ENCODE data around the gene SLC6A20. TPM values are rescaled to one million over a fixed set of nuclear protein-coding genes. Genes with fewer than 3 reads are reported as not detected.

The SLC6A20 gene
- total RNA-seq, 2 experiments from 2014 or later: not detected

DNA sequence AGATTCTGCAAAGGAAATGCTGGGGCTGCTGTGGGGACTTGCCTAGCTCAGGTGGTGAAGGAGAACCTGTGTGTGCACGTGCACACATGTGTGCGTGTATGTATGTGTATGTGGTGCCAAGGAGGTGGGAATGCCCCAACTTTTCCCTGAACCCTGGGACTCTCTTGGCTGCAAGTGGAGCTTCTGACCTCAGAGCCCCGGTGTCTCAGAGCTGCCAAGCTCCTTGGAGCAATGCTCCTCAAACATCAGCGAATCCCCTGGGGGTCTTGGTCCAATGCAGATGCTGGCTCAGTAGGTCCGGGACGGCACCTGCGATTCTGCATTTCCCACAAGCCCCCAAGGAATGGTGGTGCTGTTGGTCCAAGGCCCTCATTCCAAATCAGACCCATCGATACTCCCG is 5.8 kb upstream of the SLC6A20 start:
- H3K27me3 Mint-ChIP-seq: peaks cover 22% of the 10 kb centered on the region
- H3K4me1 Mint-ChIP-seq (ENCODE audit: low read depth): peaks cover 6% of the 10 kb centered on the region
- H3K36me3 Mint-ChIP-seq (ENCODE audit: low read depth): no peaks in the 10 kb centered on the region
- ChIA-PET POLR2A (interaction anchor here (0.6 kb wide), 1 partner anchor 112 kb away, joined by 3 read pairs; no protein-coding TSS in a partner anchor), CTCF (interaction anchor here (0.9 kb wide), 1 partner anchor 291 kb away, joined by 3 read pairs; no protein-coding TSS in a partner anchor)
- DNase-seq: no peak
- H3K27ac Mint-ChIP-seq: no peak overlapping the region
- ATAC-seq: no peak
- intact Hi-C loops (cut with micrococcal nuclease): no loop called here
- TF ChIP-seq, protein P1, sequence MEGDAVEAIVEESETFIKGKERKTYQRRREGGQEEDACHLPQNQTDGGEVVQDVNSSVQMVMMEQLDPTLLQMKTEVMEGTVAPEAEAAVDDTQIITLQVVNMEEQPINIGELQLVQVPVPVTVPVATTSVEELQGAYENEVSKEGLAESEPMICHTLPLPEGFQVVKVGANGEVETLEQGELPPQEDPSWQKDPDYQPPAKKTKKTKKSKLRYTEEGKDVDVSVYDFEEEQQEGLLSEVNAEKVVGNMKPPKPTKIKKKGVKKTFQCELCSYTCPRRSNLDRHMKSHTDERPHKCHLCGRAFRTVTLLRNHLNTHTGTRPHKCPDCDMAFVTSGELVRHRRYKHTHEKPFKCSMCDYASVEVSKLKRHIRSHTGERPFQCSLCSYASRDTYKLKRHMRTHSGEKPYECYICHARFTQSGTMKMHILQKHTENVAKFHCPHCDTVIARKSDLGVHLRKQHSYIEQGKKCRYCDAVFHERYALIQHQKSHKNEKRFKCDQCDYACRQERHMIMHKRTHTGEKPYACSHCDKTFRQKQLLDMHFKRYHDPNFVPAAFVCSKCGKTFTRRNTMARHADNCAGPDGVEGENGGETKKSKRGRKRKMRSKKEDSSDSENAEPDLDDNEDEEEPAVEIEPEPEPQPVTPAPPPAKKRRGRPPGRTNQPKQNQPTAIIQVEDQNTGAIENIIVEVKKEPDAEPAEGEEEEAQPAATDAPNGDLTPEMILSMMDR (IDR thresholded peaks at IDR 0.05): no peak
- no peak overlapping the region for H3K4me3 Mint-ChIP-seq
- no peaks in the 10 kb centered on the region for H3K9me3 Mint-ChIP-seq

DNA sequence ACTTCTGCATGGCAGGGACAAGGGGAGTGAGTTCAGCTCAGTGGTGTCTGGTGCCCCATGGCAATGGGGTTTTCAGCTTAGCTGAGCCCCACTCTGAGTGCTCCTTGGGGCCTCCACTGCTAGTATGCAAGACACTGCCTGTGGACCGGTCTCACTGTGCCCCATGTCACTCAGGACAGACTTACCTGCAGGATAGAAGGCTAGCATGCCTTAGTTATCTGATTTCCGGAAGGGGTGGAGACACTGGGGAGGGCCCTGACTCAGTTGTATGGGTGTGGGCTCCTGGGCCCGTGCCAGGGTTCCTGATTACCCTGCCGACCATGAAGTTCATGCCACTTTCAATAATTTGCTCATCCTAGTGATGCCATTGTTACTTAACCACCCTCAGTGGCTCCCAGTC is 4.3 kb upstream of the SLC6A20 start:
- no peak for DNase-seq
- no peaks in the 10 kb centered on the region for H3K4me1 Mint-ChIP-seq (ENCODE audit: low read depth)
- no peaks in the 10 kb centered on the region for H3K9me3 Mint-ChIP-seq
- no peak for ATAC-seq
- CTCF ChIA-PET: interaction anchor here (1.3 to 1.6 kb wide), 4 partner anchors 10 to 129 kb away, joined by 3 read pairs; no protein-coding TSS in a partner anchor
- POLR2A ChIA-PET: interaction anchor here (0.6 to 0.9 kb wide), 2 partner anchors 53 to 785 kb away, joined by 3 read pairs; no protein-coding TSS in a partner anchor
- H3K27ac Mint-ChIP-seq: no peak overlapping the region
- intact Hi-C loops (cut with micrococcal nuclease): no loop called here
- TF ChIP-seq, protein P1 (IDR thresholded peaks at IDR 0.05): no peak
- no peaks in the 10 kb centered on the region for H3K36me3 Mint-ChIP-seq (ENCODE audit: low read depth)
- no peak overlapping the region for H3K4me3 Mint-ChIP-seq
- peaks cover 31% of the 10 kb centered on the region for H3K27me3 Mint-ChIP-seq

DNA sequence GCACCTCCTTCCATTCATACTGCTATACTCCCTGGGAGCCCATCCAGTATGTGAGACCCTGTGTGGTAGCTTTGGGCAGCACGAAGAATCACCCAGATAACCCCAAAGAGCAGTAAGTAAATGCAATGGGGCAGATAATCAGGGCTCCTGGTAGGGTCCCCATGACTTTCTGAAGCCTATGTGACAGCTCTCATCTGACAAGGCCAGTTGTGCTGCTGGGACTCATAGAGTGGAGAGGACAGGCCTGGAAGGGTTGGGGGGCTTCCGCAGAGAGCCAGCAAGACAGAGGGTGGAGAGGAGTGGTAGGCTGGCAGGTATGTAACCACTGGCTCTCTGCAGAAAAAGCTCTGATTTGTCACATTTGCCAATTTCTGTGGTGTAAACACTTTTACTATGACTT is 3.2 kb upstream of the SLC6A20 start:
- Mint-ChIP-seq H3K27me3 (peaks cover 40% of the 10 kb centered on the region), H3K36me3 (ENCODE audit: low read depth) (no peaks in the 10 kb centered on the region), H3K9me3 (no peaks in the 10 kb centered on the region), H3K4me1 (ENCODE audit: low read depth) (peaks cover 3% of the 10 kb centered on the region), H3K27ac (no peak overlapping the region), H3K4me3 (no peak overlapping the region)
- CTCF ChIA-PET: interaction anchor here (1.4 to 1.6 kb wide), 3 partner anchors 9 to 130 kb away, joined by 3 read pairs; no protein-coding TSS in a partner anchor
- intact Hi-C loops (cut with micrococcal nuclease): no loop called here
- POLR2A ChIA-PET: no interaction called here
- ATAC-seq: no peak
- TF ChIP-seq, protein P1 (IDR thresholded peaks at IDR 0.05): no peak
- DNase-seq: no peak

DNA sequence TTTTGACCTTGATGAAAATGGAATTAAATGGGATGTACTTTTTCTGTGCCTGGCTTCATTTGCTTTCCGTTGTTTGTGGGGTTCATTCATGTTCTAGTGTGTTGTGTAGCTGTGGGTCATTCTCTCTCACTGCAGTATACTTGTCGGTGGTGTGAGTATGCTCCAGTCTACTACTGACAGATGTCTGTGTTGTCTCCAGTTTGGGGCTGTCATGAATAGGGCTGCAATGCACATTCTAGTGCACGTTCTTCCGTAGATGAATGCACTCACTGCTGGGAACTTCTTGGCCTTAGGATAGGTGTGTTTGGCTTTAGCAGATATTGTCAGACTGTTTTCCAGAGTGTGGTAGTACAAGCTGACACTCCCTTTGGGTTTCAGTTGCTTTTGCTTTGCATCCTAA is 1.7 kb upstream of the SLC6A20 start:
- peaks cover 52% of the 10 kb centered on the region for H3K27me3 Mint-ChIP-seq
- ChIA-PET POLR2A (no interaction called here), CTCF (no interaction called here)
- ATAC-seq (no peak), DNase-seq (no peak)
- intact Hi-C loops (cut with micrococcal nuclease): no loop called here
- no peak overlapping the region for H3K4me3 Mint-ChIP-seq
- H3K36me3 Mint-ChIP-seq (ENCODE audit: low read depth): no peaks in the 10 kb centered on the region
- H3K4me1 Mint-ChIP-seq (ENCODE audit: low read depth): peaks cover 3% of the 10 kb centered on the region
- no peak overlapping the region for H3K27ac Mint-ChIP-seq
- no peaks in the 10 kb centered on the region for H3K9me3 Mint-ChIP-seq
- TF ChIP-seq, protein P1 (IDR thresholded peaks at IDR 0.05): no peak

DNA sequence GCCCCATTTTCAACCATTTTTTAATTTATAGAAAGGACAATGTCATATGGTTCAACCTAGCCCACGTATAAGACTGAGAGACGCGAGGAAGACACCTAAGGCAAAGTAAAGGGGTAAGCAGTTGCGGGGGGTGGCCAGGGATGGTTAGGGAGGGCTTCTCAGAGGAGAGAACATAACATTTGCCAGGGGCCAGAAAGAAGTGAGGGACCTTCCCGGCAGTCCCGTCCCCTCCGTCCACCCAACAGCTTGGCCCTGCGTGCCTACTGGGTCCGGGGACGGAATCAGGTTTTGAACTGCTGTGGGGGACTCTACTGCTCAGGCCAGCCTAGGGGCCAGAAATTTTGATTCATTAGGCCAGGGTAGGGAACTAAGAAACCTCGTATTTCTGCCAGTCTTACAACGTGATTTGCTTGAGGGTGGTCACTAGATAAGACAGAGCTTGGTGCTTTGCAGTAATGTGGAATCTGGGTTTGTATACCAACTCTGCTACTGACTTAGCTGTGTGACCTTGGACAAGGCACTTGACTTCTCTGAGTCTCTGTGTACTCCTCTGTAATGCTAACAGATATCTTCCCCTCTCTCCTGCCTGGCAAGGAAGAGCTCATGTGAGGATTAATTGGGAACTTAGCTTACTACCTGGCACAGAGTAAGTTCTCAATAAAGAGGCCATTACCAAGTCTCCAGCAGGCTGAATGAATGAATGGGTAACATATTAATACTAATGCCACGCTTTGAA is 734 bp upstream of the SLC6A20 start:
- H3K27ac Mint-ChIP-seq: no peak overlapping the region
- no peaks in the 10 kb centered on the region for H3K36me3 Mint-ChIP-seq (ENCODE audit: low read depth)
- ChIA-PET CTCF (no interaction called here), POLR2A (interaction anchor here (1.0 kb wide), 1 partner anchor 84 kb away, joined by 3 read pairs; no protein-coding TSS in a partner anchor)
- intact Hi-C loops (cut with micrococcal nuclease): no loop called here
- TF ChIP-seq, protein P1 (IDR thresholded peaks at IDR 0.05): no peak
- peak overlapping the region; percentile 40 for H3K4me3 Mint-ChIP-seq
- no peak for DNase-seq
- H3K27me3 Mint-ChIP-seq: peaks cover 52% of the 10 kb centered on the region
- H3K4me1 Mint-ChIP-seq (ENCODE audit: low read depth): peaks cover 3% of the 10 kb centered on the region
- ATAC-seq: no peak
- no peaks in the 10 kb centered on the region for H3K9me3 Mint-ChIP-seq

Data from activated CD8-positive, alpha-beta T cell treated with anti-CD3 and anti-CD28 coated beads for 36 hours (primary cell).